Measurements from ENCODE around the gene CPT1C.

- TF ChIP-seq, protein P1, sequence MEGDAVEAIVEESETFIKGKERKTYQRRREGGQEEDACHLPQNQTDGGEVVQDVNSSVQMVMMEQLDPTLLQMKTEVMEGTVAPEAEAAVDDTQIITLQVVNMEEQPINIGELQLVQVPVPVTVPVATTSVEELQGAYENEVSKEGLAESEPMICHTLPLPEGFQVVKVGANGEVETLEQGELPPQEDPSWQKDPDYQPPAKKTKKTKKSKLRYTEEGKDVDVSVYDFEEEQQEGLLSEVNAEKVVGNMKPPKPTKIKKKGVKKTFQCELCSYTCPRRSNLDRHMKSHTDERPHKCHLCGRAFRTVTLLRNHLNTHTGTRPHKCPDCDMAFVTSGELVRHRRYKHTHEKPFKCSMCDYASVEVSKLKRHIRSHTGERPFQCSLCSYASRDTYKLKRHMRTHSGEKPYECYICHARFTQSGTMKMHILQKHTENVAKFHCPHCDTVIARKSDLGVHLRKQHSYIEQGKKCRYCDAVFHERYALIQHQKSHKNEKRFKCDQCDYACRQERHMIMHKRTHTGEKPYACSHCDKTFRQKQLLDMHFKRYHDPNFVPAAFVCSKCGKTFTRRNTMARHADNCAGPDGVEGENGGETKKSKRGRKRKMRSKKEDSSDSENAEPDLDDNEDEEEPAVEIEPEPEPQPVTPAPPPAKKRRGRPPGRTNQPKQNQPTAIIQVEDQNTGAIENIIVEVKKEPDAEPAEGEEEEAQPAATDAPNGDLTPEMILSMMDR (IDR thresholded peaks at IDR 0.05; ENCODE audit: poor library complexity, severe bottlenecking): no peak
- no peak for TF ChIP-seq MXI1 (conservative IDR thresholded peaks at IDR 0.05; ENCODE audit: poor library complexity, severe bottlenecking)
- no peak for TF ChIP-seq REST (IDR thresholded peaks at IDR 0.05; ENCODE audit: borderline replicate concordance)
- no peak for TF ChIP-seq EZH2 (IDR thresholded peaks at IDR 0.05; ENCODE audit: borderline replicate concordance, insufficient read depth, low read length, poor library complexity, severe bottlenecking)
These were observed 30.5 kb upstream of the CPT1C start for GRCh38 chr19:49660338-49660961.
